KOPT-K1 (cell line): Measurements from ENCODE around the gene G2E3.
A peak's percentile ranks its signal among the peaks of the same experiment; 100 is the strongest.
"Not testable (repeated sequence)": the region's sequence is repeated elsewhere in the genome, so short reads cannot be mapped to it uniquely, and the experiment has no call there.

Source experiments
- H3K27ac ChIP-seq: fragments of 200-600 bp; sonication (generic); 2 replicates; pipeline ENCODE4 v1.5.1; 2016; ENCODE audit warnings: antibody characterized with exemption, mild to moderate bottlenecking, low read depth, low read length; ENCODE audit not compliant: poor library complexity, severe bottlenecking
- H3K36me3 ChIP-seq: fragments of 200-600 bp; sonication (generic); 2 replicates; pipeline ENCODE4 v1.5.1; 2017; ENCODE audit warnings: antibody characterized with exemption, mild to moderate bottlenecking, low read length, moderate library complexity; ENCODE audit not compliant: insufficient read depth
- H3K9me3 ChIP-seq: fragments of 200-600 bp; sonication (generic); 2 replicates; pipeline ENCODE4 v1.5.1; 2017; ENCODE audit warnings: antibody characterized with exemption, low read length, mild to moderate bottlenecking; ENCODE audit not compliant: insufficient read depth, poor library complexity, severe bottlenecking

Gene G2E3

GRCh38 chr14:30546735-30547134 lies 12.2 kb upstream of the G2E3 start:
- not testable (repeated sequence) for H3K27ac ChIP-seq, H3K36me3 ChIP-seq, H3K9me3 ChIP-seq

- Histone ChIP-seq H3K9me3 (no peaks in the 10 kb centered on the region), H3K27ac (no peak overlapping the region), H3K36me3 (no peaks in the 10 kb centered on the region)
Measured at GRCh38 chr14:30547388-30548048, 11.4 kb upstream of the G2E3 start.

GRCh38 chr14:30550335-30550734 lies 8.6 kb upstream of the G2E3 start:
- Histone ChIP-seq H3K36me3 (no peaks in the 10 kb centered on the region), H3K27ac (no peak overlapping the region), H3K9me3 (no peaks in the 10 kb centered on the region)

- H3K27ac ChIP-seq, result no peak overlapping the region
Measured at GRCh38 chr14:30551460-30551859, 7.5 kb upstream of the G2E3 start.

GRCh38 chr14:30553311-30553989 lies 5.5 kb upstream of the G2E3 start:
- no peak overlapping the region for H3K27ac ChIP-seq
- no peaks in the 10 kb centered on the region for H3K9me3 ChIP-seq

More at GRCh38 chr14:30551460-30551859, 7.5 kb upstream of the G2E3 start:
- no peaks in the 10 kb centered on the region for H3K36me3 ChIP-seq
- no peaks in the 10 kb centered on the region for H3K9me3 ChIP-seq

GRCh38 chr14:30558362-30558674 lies 640 bp upstream of the G2E3 start:
- peak overlapping the region; percentile 95 for H3K27ac ChIP-seq
- H3K36me3 ChIP-seq, result peaks cover 19% of the 10 kb centered on the region
- H3K9me3 ChIP-seq, result no peaks in the 10 kb centered on the region

More at GRCh38 chr14:30553311-30553989, 5.5 kb upstream of the G2E3 start:
- H3K36me3 ChIP-seq, result no peaks in the 10 kb centered on the region

GRCh38 chr14:30559638-30560091 lies 707 bp downstream of the G2E3 start:
- Histone ChIP-seq H3K27ac (peak overlapping the region; percentile 95), H3K9me3 (peaks cover 3% of the 10 kb centered on the region), H3K36me3 (peaks cover 30% of the 10 kb centered on the region)

GRCh38 chr14:30560581-30560980 lies 1.6 kb downstream of the G2E3 start:
- Histone ChIP-seq H3K9me3 (peaks cover 3% of the 10 kb centered on the region), H3K27ac (no peak overlapping the region)

GRCh38 chr14:30564235-30564867 lies 5.4 kb downstream of the G2E3 start:
- Histone ChIP-seq H3K9me3 (peaks cover 3% of the 10 kb centered on the region), H3K27ac (no peak overlapping the region), H3K36me3 (peaks cover 30% of the 10 kb centered on the region)

More at GRCh38 chr14:30560581-30560980, 1.6 kb downstream of the G2E3 start:
- peaks cover 30% of the 10 kb centered on the region for H3K36me3 ChIP-seq

GRCh38 chr14:30564868-30565248 lies 5.9 kb downstream of the G2E3 start:
- H3K9me3 ChIP-seq, result peaks cover 3% of the 10 kb centered on the region
- H3K36me3 ChIP-seq, result peaks cover 30% of the 10 kb centered on the region
- no peak overlapping the region for H3K27ac ChIP-seq

- Histone ChIP-seq H3K36me3 (peaks cover 8% of the 10 kb centered on the region; the same call in 1 of the 2 replicates), H3K27ac (no peak overlapping the region), H3K9me3 (no peaks in the 10 kb centered on the region)
Measured at GRCh38 chr14:30569216-30569902, 10.4 kb downstream of the G2E3 start.

- peaks cover 10% of the 10 kb centered on the region; the same call in 1 of the 2 replicates for H3K36me3 ChIP-seq
- H3K27ac ChIP-seq, result no peak overlapping the region
- no peaks in the 10 kb centered on the region for H3K9me3 ChIP-seq
Measured at GRCh38 chr14:30569903-30570226, 10.9 kb downstream of the G2E3 start.

- Histone ChIP-seq H3K9me3 (no peaks in the 10 kb centered on the region), H3K36me3 (peaks cover 10% of the 10 kb centered on the region; the same call in 1 of the 2 replicates), H3K27ac (no peak overlapping the region)
Measured at GRCh38 chr14:30572237-30572636, 13.3 kb downstream of the G2E3 start.

GRCh38 chr14:30572771-30573170 lies 13.8 kb downstream of the G2E3 start:
- peaks cover 10% of the 10 kb centered on the region; the same call in 1 of the 2 replicates for H3K36me3 ChIP-seq
- H3K27ac ChIP-seq, result no peak overlapping the region
- no peaks in the 10 kb centered on the region for H3K9me3 ChIP-seq

- Histone ChIP-seq H3K27ac (no peak overlapping the region), H3K9me3 (no peaks in the 10 kb centered on the region), H3K36me3 (peaks cover 10% of the 10 kb centered on the region; the same call in 1 of the 2 replicates)
Measured at GRCh38 chr14:30573226-30573814, 14.4 kb downstream of the G2E3 start.
